Measurements from ENCODE around the gene DLEC1.

DLEC1 gene, protein sequence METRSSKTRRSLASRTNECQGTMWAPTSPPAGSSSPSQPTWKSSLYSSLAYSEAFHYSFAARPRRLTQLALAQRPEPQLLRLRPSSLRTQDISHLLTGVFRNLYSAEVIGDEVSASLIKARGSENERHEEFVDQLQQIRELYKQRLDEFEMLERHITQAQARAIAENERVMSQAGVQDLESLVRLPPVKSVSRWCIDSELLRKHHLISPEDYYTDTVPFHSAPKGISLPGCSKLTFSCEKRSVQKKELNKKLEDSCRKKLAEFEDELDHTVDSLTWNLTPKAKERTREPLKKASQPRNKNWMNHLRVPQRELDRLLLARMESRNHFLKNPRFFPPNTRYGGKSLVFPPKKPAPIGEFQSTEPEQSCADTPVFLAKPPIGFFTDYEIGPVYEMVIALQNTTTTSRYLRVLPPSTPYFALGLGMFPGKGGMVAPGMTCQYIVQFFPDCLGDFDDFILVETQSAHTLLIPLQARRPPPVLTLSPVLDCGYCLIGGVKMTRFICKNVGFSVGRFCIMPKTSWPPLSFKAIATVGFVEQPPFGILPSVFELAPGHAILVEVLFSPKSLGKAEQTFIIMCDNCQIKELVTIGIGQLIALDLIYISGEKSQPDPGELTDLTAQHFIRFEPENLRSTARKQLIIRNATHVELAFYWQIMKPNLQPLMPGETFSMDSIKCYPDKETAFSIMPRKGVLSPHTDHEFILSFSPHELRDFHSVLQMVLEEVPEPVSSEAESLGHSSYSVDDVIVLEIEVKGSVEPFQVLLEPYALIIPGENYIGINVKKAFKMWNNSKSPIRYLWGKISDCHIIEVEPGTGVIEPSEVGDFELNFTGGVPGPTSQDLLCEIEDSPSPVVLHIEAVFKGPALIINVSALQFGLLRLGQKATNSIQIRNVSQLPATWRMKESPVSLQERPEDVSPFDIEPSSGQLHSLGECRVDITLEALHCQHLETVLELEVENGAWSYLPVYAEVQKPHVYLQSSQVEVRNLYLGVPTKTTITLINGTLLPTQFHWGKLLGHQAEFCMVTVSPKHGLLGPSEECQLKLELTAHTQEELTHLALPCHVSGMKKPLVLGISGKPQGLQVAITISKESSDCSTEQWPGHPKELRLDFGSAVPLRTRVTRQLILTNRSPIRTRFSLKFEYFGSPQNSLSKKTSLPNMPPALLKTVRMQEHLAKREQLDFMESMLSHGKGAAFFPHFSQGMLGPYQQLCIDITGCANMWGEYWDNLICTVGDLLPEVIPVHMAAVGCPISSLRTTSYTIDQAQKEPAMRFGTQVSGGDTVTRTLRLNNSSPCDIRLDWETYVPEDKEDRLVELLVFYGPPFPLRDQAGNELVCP (N-terminal part only)
- 1.2 to 46.6 (median 12.1) reads per million in 9 experiments for total RNA-seq

DNA sequence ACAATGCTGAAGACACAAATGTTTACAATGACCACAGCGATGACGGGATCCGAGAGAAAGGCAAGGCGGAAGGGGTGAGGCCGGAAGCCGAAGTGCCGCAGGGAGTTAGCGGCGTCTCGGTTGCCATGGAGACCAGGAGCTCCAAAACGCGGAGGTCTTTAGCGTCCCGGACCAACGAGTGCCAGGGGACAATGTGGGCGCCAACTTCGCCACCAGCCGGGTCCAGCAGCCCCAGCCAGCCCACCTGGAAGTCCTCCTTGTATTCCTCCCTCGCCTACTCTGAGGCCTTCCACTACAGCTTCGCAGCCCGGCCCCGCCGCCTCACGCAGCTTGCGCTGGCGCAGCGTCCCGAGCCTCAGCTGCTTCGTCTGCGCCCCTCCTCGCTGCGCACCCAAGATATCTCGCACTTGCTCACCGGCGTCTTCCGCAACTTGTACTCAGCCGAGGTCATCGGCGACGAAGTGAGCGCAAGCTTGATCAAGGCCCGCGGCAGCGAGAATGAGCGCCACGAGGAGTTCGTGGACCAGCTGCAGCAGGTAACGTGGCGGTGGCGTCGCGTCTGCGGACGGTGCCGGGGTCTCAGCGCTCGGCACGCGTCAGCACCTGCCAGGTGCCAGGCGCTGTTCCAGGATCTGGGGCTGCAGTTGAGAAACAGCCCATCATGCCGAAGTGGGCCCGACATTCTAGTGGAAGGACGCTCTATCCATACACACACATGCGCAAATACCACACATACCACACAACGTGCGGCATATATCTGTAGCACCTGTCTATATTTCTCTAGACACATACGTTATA is at the start of gene DLEC1:
DLEC1 (plus strand) TSS at position 108 of the 798 bp plus-strand sequence; CDS start at position 126, 18 bp downstream.
- H3K36me3 Mint-ChIP-seq (ENCODE audit: insufficient read depth) = peaks cover 21% of the 10 kb centered on the region
- ATAC-seq (replicated peaks) = peak; percentile 69
- peak; percentile 82 to 86 (median 82) for DNase-seq
- peaks cover 30 to 38% of the 10 kb centered on the region in 2 donors for H3K4me1 Mint-ChIP-seq (ENCODE audit: low read depth in 2 of 2)
- no peaks in the 10 kb centered on the region for H3K27me3 Mint-ChIP-seq
- H3K4me3 Mint-ChIP-seq = peak within 1 kb of the TSS; percentile 71 to 89
- H3K27ac Mint-ChIP-seq = peak within 1 kb of the TSS; percentile 93 to 96
- peaks cover 3 to 10% of the 10 kb centered on the region in 2 donors for H3K9me3 Mint-ChIP-seq

DNA sequence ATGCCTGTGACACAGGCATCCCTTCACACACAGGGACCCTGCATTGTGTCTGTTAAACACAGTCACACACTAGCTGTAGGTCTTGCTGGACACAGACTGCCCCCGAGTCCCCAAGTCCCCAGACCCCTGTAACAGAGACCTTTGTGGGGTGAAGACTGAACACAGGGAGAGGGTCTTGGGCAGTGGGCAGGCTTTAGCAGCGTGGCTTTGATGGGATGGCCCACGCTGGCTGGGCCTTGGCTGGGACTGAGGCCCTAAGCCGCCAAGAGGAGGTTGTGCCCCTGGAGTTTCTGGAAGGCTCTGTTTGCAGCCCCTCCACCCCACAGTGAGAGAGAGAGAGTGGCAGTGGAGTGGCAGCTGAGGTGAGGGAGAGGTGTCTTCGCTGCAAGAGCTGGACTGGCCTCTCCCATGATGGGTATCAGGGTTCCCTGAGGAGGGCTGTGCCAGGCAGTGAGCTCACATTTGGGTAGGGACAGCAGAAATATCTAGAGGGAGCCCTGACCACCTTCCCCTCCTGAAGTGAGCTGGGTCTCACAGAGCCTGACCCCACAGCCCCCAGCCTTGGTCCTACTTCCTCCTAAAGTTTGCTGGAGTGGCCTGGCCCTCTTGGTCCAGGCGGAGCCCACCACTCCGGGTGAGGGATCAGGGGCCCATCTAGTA is 49.1 kb upstream of the DLEC1 start:
- Mint-ChIP-seq H3K27me3 (peaks cover 0 to 11% of the 10 kb centered on the region in 2 donors), H3K4me3 (no peak overlapping the region), H3K27ac (peak overlapping the region in 1 of 2 donors; percentile 76)

DNA sequence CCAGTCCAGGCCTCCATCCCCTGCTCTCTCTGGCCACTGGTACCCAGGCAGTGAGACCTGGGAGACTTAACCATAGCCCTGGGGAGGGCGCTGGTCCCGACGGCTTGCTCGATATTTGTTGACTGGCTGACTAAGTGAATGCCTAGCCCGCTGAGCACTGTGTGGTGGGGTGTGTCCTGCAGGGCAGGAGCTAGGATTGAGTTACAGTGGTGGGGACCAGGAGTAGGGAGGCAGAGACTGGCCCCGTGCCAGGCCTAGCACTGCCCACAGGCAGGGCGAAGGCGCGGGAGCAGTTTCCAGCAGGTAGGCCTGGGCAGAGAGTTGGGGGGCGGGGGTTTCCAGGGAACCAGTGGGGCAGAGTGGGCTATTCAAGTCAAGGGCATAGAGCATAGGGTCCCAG is 48.5 kb upstream of the DLEC1 start, which contains the start of gene VILL:
VILL (plus strand) TSS at position 260 of the 400 bp plus-strand sequence. CDS start 2,887 bp downstream, outside the sequence.
- Mint-ChIP-seq H3K27ac (peak within 1 kb of the TSS in 1 of 2 donors; percentile 76), H3K4me3 (no peak within 1 kb of the TSS), H3K9me3 (no peaks in the 10 kb centered on the region), H3K36me3 (ENCODE audit: insufficient read depth) (peaks cover 11% of the 10 kb centered on the region), H3K27me3 (peaks cover 0 to 5% of the 10 kb centered on the region in 2 donors), H3K4me1 (ENCODE audit: low read depth in 2 of 2) (peaks cover 20 to 24% of the 10 kb centered on the region in 2 donors)
- no peak for DNase-seq
- ATAC-seq (replicated peaks) = no peak

More for the DNA sequence above, 49.1 kb upstream of the DLEC1 start:
- DNase-seq (no peak), ATAC-seq (replicated peaks) (no peak)
- Mint-ChIP-seq H3K36me3 (ENCODE audit: insufficient read depth) (peaks cover 11% of the 10 kb centered on the region), H3K9me3 (no peaks in the 10 kb centered on the region), H3K4me1 (ENCODE audit: low read depth in 2 of 2) (peaks cover 15 to 19% of the 10 kb centered on the region in 2 donors)

DNA sequence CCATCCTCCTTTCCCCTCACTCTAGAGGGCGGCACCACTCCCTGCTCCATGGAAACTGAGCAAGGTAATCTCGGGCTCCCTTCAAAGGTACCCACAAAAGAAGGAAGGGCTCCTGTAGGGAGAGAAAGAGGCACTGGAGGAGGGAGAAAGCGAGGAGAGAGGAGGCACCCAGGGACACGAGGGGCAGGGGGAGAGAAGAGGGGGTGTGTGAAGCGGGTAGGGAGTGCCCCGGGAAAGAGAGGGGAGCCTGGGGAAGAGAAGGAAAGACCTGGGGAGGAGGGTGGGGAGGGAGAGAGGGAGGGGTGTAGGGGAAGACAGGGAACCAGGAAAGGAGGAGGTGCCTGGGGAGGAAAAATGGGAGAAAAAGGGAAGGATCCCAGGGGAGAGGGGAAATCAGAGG is 47.9 kb upstream of the DLEC1 start:
- peaks cover 11% of the 10 kb centered on the region for H3K36me3 Mint-ChIP-seq (ENCODE audit: insufficient read depth)
- no peak overlapping the region for H3K27ac Mint-ChIP-seq
- no peaks in the 10 kb centered on the region for H3K27me3 Mint-ChIP-seq
- no peak for DNase-seq
- no peak for ATAC-seq (replicated peaks)
- H3K9me3 Mint-ChIP-seq = no peaks in the 10 kb centered on the region
- peaks cover 25 to 30% of the 10 kb centered on the region in 2 donors for H3K4me1 Mint-ChIP-seq (ENCODE audit: low read depth in 2 of 2)
- H3K4me3 Mint-ChIP-seq = no peak overlapping the region

DNA sequence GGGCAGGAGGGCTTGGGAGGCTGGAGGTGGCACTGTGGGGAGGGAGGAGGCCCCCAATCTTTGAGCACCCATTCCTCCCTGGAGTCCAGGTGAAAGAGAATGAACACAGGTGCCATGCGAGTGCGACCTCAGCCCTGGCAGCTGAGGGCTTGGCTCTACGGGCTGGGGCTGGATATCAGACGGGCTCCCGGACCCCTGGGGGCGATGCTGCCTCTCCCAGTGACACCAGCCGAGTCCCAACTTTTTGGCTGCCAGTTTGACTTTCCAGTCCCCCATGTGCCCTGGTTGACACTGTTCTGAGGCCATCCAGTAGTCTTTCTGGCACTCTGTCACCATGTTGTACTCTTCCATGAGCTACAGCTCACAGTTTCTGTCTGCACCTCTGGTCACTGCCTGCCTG is 47.2 kb upstream of the DLEC1 start:
- H3K4me1 Mint-ChIP-seq (ENCODE audit: low read depth in 2 of 2) = peaks cover 32 to 37% of the 10 kb centered on the region in 2 donors
- H3K27me3 Mint-ChIP-seq = no peaks in the 10 kb centered on the region
- no peak overlapping the region for H3K4me3 Mint-ChIP-seq
- DNase-seq (no peak), ATAC-seq (replicated peaks) (no peak)
- H3K36me3 Mint-ChIP-seq (ENCODE audit: insufficient read depth) = peaks cover 11% of the 10 kb centered on the region
- no peaks in the 10 kb centered on the region for H3K9me3 Mint-ChIP-seq
- H3K27ac Mint-ChIP-seq = no peak overlapping the region

DNA sequence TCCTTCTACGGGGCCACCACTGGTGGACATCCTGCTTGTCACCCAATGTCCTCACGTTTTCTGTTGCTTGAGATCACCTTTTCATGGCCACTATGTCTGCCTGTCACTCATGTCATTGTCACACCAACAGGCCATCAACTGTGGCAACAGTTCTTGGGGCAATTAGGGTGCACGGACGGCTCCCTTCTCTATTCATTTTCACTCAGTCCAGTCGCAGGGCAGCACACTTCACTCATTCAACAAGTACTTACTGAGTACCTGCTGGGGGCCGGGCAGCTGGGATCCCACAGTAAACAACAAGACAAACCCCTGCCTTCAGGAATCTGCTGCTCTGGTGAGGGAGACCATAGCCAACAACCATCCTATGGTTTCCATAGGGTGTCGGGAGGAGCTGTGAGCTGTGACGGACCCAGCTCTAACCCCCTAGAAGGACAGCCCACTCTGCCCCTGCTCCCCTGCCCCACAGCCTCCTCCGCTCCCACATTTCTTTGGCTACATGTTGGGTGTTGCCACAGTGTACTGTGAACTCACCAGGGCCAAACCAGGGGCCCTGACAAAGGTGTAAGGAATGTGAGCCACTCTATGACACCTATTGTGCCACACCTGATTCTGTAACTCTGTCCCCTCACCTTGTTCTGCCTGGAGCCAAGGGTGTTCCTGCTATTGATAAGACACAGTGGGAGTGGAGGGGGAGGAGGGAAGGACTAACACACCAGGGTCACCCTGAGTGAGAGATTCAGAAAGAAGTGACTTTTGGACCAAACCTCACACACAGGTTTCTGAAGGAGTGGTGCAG is 46.5 kb upstream of the DLEC1 start:
- Mint-ChIP-seq H3K27ac (peak overlapping the region; percentile 96 to 97), H3K27me3 (no peaks in the 10 kb centered on the region), H3K36me3 (ENCODE audit: insufficient read depth) (peaks cover 11% of the 10 kb centered on the region), H3K4me3 (no peak overlapping the region), H3K4me1 (ENCODE audit: low read depth in 2 of 2) (peaks cover 38 to 40% of the 10 kb centered on the region in 2 donors), H3K9me3 (no peaks in the 10 kb centered on the region)
- DNase-seq (no peak), ATAC-seq (replicated peaks) (no peak)

DNA sequence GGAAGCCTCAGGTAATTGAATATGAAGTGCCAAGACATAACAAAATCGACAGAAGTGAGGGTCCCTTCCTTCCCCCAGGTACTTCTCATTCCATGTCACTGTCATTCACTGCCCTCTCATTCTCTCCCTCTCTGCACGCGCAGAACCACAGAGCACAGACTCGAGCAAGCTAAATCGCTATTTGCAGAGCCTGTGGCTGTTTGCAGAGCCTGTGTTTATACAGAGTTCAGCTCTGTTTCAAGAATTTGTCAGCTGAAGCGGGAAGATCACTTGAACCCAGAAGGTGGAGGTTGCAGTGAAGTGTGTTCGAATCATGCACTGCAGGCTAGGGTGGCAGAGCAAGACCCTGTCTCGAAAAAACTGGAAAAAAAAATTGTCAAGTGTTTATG is 45.9 kb upstream of the DLEC1 start:
- Mint-ChIP-seq H3K27ac (peak overlapping the region; percentile 96 to 97), H3K4me1 (ENCODE audit: low read depth in 2 of 2) (peaks cover 39 to 40% of the 10 kb centered on the region in 2 donors), H3K36me3 (ENCODE audit: insufficient read depth) (peaks cover 11% of the 10 kb centered on the region)

DNA sequence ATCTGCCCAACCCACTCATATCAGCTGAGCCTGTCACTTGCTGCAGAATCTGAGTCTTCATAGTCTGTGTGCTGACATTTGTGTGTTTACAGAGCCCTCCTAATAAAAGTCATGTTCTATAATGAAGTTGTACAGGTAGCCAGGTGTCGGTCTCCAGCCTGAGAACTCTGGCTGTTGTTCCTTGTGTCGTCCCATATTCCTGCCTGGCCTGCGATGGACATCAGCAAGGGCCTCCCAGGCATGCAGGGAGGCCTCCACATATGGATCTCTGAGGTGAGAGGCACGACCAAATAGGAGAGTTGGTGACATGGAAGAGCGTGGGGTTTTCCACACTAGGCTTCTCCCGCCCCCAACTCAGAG is 45.6 kb upstream of the DLEC1 start:
- Mint-ChIP-seq H3K36me3 (ENCODE audit: insufficient read depth) (peaks cover 12% of the 10 kb centered on the region), H3K4me1 (ENCODE audit: low read depth in 2 of 2) (peaks cover 42 to 44% of the 10 kb centered on the region in 2 donors), H3K27me3 (no peaks in the 10 kb centered on the region), H3K9me3 (no peaks in the 10 kb centered on the region), H3K4me3 (peak overlapping the region; percentile 94 to 96), H3K27ac (peak overlapping the region; percentile 96 to 97)
- DNase-seq (no peak), ATAC-seq (replicated peaks) (no peak)

More for the DNA sequence above, 45.9 kb upstream of the DLEC1 start:
- H3K27me3 Mint-ChIP-seq = no peaks in the 10 kb centered on the region
- DNase-seq = no peak
- ATAC-seq (replicated peaks) = no peak
- H3K4me3 Mint-ChIP-seq = peak overlapping the region; percentile 94 to 96
- H3K9me3 Mint-ChIP-seq = no peaks in the 10 kb centered on the region

DNA sequence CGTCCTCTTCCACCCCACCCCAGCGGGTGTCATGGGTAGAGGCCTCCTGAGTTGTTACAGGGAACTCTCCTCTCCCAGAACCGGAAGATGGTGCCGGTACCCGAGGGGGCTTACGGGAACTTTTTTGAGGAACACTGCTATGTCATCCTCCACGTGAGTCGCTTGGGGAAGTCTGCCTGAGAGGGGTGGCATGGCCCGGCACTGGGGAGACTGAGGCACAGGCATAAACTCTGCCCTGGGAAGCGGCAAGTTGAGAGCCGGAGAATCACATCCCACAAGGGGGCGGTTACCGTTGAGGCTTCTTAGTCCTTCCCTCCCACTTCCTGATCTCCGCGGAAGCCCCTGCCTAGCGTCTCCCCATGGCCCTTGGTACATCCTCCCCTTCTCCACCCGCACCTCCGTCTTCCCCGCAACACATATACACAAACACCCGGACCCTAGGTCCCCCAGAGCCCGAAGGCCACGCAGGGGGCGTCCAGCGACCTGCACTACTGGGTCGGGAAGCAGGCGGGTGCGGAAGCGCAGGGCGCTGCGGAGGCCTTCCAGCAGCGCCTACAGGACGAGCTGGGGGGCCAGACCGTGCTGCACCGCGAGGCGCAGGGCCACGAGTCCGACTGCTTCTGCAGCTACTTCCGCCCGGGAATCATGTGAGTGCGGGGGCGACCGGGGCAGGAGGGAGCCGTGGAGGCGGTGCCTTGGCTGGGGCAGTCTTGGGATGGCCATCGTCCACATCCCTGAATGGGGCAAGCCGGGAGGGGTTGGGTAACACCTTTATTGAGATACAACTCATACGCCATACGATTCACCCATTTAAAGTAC is 45.0 kb upstream of the DLEC1 start:
- peak; percentile 55 for ATAC-seq (replicated peaks)
- no peaks in the 10 kb centered on the region for H3K9me3 Mint-ChIP-seq
- H3K27me3 Mint-ChIP-seq = no peaks in the 10 kb centered on the region
- H3K36me3 Mint-ChIP-seq (ENCODE audit: insufficient read depth) = peaks cover 14% of the 10 kb centered on the region
- peak overlapping the region; percentile 96 to 97 for H3K27ac Mint-ChIP-seq
- H3K4me3 Mint-ChIP-seq = peak overlapping the region; percentile 94 to 96
- peak in 2 of 3 experiments; percentile 43 to 47 for DNase-seq
- H3K4me1 Mint-ChIP-seq (ENCODE audit: low read depth in 2 of 2) = peaks cover 46 to 47% of the 10 kb centered on the region in 2 donors

DNA sequence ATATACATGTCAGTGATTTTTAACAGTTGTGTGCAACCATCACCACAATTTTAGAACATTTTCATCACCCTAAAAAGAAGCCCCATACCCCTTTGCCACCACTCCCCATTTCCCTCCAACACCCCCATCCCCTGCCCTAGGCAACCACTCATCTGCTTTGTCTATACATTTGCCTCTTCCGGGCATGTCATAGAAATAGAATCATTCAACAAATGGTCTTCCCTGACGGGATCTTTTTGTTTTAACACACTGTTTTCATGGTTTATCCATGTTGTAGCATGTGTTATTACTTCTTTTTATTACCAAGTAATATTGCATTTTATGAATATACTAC is 44.4 kb upstream of the DLEC1 start:
- Mint-ChIP-seq H3K27ac (peak overlapping the region; percentile 96 to 97), H3K36me3 (ENCODE audit: insufficient read depth) (peaks cover 12% of the 10 kb centered on the region), H3K27me3 (no peaks in the 10 kb centered on the region), H3K9me3 (no peaks in the 10 kb centered on the region), H3K4me1 (ENCODE audit: low read depth in 2 of 2) (peaks cover 52% of the 10 kb centered on the region in 2 donors), H3K4me3 (peak overlapping the region; percentile 94 to 96)
- no peak for DNase-seq
- ATAC-seq (replicated peaks) = peak; percentile 1
